K562 (cell line): ENCODE results near the gene LAMA2. TPM values are rescaled to one million over a fixed set of nuclear protein-coding genes. Genes with fewer than 3 reads are reported as not detected.

Experiments
- AFF1 ChIP-seq, 2 experiments: fragments of 450-650 bp; IDR thresholded peaks; 2 replicates each; pipeline ENCODE4 v1.6.1; 2018; ENCODE audit warnings: mild to moderate bottlenecking in 2 of 2, low read depth in 1 of 2; ENCODE audit not compliant: partially characterized antibody in 2 of 2
- ARID4B ChIP-seq: sonication (generic); formaldehyde crosslinking; IDR thresholded peaks from 2 replicates; pipeline ENCODE4 v1.8.0; 2022; ENCODE audit warnings: mild to moderate bottlenecking, missing genetic modification reagents
- MYC ChIP-seq, 2 experiments: fragments of 250-450 bp in 1 of 2; sonication (Bioruptor Pico) in 1 of 2; IDR thresholded peaks; 2 replicates each; pipeline versions ENCODE4 v1.5.1 to v1.6.1; 2012 to 2021; ENCODE audit warnings: low read depth in 2 of 2, borderline replicate concordance in 1 of 2, improper control_type of control experiment in 1 of 2, low read length in 1 of 2, mild to moderate bottlenecking in 1 of 2, moderate library complexity in 1 of 2
- PATZ1 ChIP-seq: fragments of 250-450 bp; sonication (Bioruptor Pico); IDR thresholded peaks from 2 replicates; pipeline ENCODE4 v1.5.0; 2020; ENCODE audit warnings: mild to moderate bottlenecking, borderline replicate concordance
- PCBP1 ChIP-seq: fragments of 200-400 bp; formaldehyde crosslinking; IDR thresholded peaks from 2 replicates; pipeline ENCODE4 v1.6.1; 2018; ENCODE audit warnings: mild to moderate bottlenecking, low read depth, low read length; ENCODE audit not compliant: poor library complexity, severe bottlenecking
- PHTF2 ChIP-seq: fragments of 250-450 bp; sonication (Bioruptor Pico); IDR thresholded peaks from 2 replicates; pipeline ENCODE4 v1.5.0; 2021; ENCODE audit warnings: mild to moderate bottlenecking
- POU5F1 ChIP-seq: fragments of 150-350 bp; IDR thresholded peaks from 2 replicates; pipeline ENCODE4 v1.6.1; 2014; ENCODE audit warnings: borderline replicate concordance, low read length, low read depth, mild to moderate bottlenecking; ENCODE audit not compliant: partially characterized antibody
- SPI1 ChIP-seq: IDR thresholded peaks from 2 replicates; pipeline ENCODE4 v1.6.1; 2011; ENCODE audit warnings: low read depth, low read length, control low read depth, borderline replicate concordance
- ZNF134 ChIP-seq: fragments of 250-450 bp; sonication (Bioruptor Pico); conservative IDR thresholded peaks from 2 replicates; pipeline ENCODE4 v1.4.0; 2020
- ZNF146 ChIP-seq: IDR thresholded peaks from one replicate; pipeline ENCODE4 v1.6.1; 2018; ENCODE audit warnings: missing compliant biosample characterization; ENCODE audit not compliant: unreplicated experiment
- polyA plus RNA-seq, 8 experiments: library from polyadenylated mRNA; depleted of rRNA in 4 of 8; stranded (reverse) in 5 of 8; unstranded in 3 of 8; fragments of >200 nt; fragmentation: Nextera tagmentation in 2 of 8; fragmentation: Illumina TruSeq in 1 of 8; extraction: Ambion mirVana in 2 of 8; extraction: Trizol in 1 of 8; gene quantifications; 2 replicates each; pipeline versions ENCODE4 v1.2.1 to v1.2.3, GENCODE V29; 2011 to 2014; ENCODE audit warnings: inconsistent platforms in 1 of 8, missing spikeins in 1 of 8
- total RNA-seq, 7 experiments: library from RNA; depleted of rRNA in 6 of 7; stranded (reverse); fragments of >200 nt in 6 of 7; fragmentation: Illumina TruSeq in 2 of 7; extraction: Trizol in 2 of 7; gene quantifications; 2 replicates each; pipeline versions ENCODE4 v1.2.1 to v1.2.3, GENCODE V29; 2011 to 2021; ENCODE audit warnings: low replicate concordance in 1 of 7

Gene LAMA2
- total and polyA plus RNA-seq, 9 of the 15 experiments (the other 6 are each of a cell fraction or from before 2014, with no cell fraction given), result 0.04 to 1.5 (median 0.36) TPM

GRCh38 chr6:129342243-129342642 is 459.3 kb downstream of the LAMA2 start (continued):
- TF ChIP-seq PATZ1 (CRISPR knock-in tag), result no peak
- no peak for TF ChIP-seq ZNF146
- TF ChIP-seq ZNF134 (CRISPR knock-in tag), result no peak
- no peak for TF ChIP-seq PCBP1
- no peak for TF ChIP-seq MYC (IDR thresholded peaks at IDR 0.05; ENCODE audit: low read depth, low read length)
- TF ChIP-seq MYC (CRISPR knock-in tag; IDR thresholded peaks at IDR 0.05; ENCODE audit: borderline replicate concordance, low read depth), result no peak
- no peak for TF ChIP-seq PHTF2
- TF ChIP-seq POU5F1, result no peak
- TF ChIP-seq AFF1 (IDR thresholded peaks at IDR 0.05; ENCODE audit: low read depth in 1 of 2, partially characterized antibody in 2 of 2), result no peak
- no peak for TF ChIP-seq ARID4B (CRISPR knock-in tag)
- TF ChIP-seq SPI1, result no peak
